HepG2 (cell line): Measurements from ENCODE around the gene FAM83G. TPM values are rescaled to one million over a fixed set of nuclear protein-coding genes. Genes with fewer than 3 reads are reported as not detected.

Source experiments
- ARNT2 ChIP-seq: sonication (generic); formaldehyde crosslinking; IDR thresholded peaks from 2 replicates; pipeline ENCODE4 v1.8.0; 2022; ENCODE audit warnings: mild to moderate bottlenecking, low read depth, missing genetic modification reagents, moderate library complexity
- CCDC6 ChIP-seq: sonication (generic); formaldehyde crosslinking; IDR thresholded peaks from 2 replicates; pipeline ENCODE4 v1.8.1; 2022; ENCODE audit warnings: mild to moderate bottlenecking, missing genetic modification reagents, moderate library complexity
- HMGA1 ChIP-seq: sonication (generic); formaldehyde crosslinking; conservative IDR thresholded peaks from 2 replicates; pipeline ENCODE4 v1.4.0; 2020; ENCODE audit warnings: missing genetic modification reagents
- IKZF4 ChIP-seq: sonication (generic); formaldehyde crosslinking; IDR thresholded peaks from 2 replicates; pipeline ENCODE4 v1.5.1; 2020; ENCODE audit warnings: borderline replicate concordance, mild to moderate bottlenecking, low read depth, missing genetic modification reagents; ENCODE audit errors: not compliant biosample characterization
- IRX3 ChIP-seq: sonication (generic); formaldehyde crosslinking; IDR thresholded peaks from 2 replicates; pipeline ENCODE4 v1.8.1; 2023; ENCODE audit warnings: mild to moderate bottlenecking, low read depth, missing genetic modification reagents, borderline replicate concordance
- MTA1 ChIP-seq: sonication (generic); formaldehyde crosslinking; IDR thresholded peaks from 2 replicates; pipeline ENCODE4 v1.4.0; 2020; ENCODE audit warnings: missing genetic modification reagents, mild to moderate bottlenecking, borderline replicate concordance
- PHF8 ChIP-seq: sonication (generic); formaldehyde crosslinking; IDR thresholded peaks from 2 replicates; pipeline ENCODE4 v1.5.0; 2020; ENCODE audit warnings: missing genetic modification reagents
- RXRB ChIP-seq: IDR thresholded peaks from 2 replicates; pipeline ENCODE4 v1.6.1; 2016; ENCODE audit warnings: borderline replicate concordance, missing genetic modification reagents, missing compliant biosample characterization
- SAP130 ChIP-seq: IDR thresholded peaks from 2 replicates; pipeline ENCODE4 v1.6.1; 2016; ENCODE audit warnings: low read depth
- SMAD1 ChIP-seq: sonication (generic); formaldehyde crosslinking; IDR thresholded peaks from 2 replicates; pipeline ENCODE4 v1.4.0; 2020; ENCODE audit warnings: missing genetic modification reagents, low read depth, mild to moderate bottlenecking, borderline replicate concordance
- SPEN ChIP-seq: sonication (generic); formaldehyde crosslinking; IDR thresholded peaks from 2 replicates; pipeline ENCODE4 v1.5.1; 2020; ENCODE audit warnings: low read depth, mild to moderate bottlenecking, missing genetic modification reagents
- ZBTB21 ChIP-seq: sonication (generic); formaldehyde crosslinking; IDR thresholded peaks from 2 replicates; pipeline ENCODE4 v1.4.0; 2020; ENCODE audit warnings: missing genetic modification reagents
- ZFP36L1 ChIP-seq: sonication (generic); formaldehyde crosslinking; IDR thresholded peaks from 2 replicates; pipeline ENCODE4 v1.8.0; 2022; ENCODE audit warnings: mild to moderate bottlenecking, missing genetic modification reagents, moderate library complexity
- ZNF20 ChIP-seq: sonication (generic); formaldehyde crosslinking; IDR thresholded peaks from 2 replicates; pipeline ENCODE4 v1.4.0; 2020; ENCODE audit warnings: mild to moderate bottlenecking, moderate library complexity, missing genetic modification reagents
- ZNF343 ChIP-seq: sonication (generic); formaldehyde crosslinking; IDR thresholded peaks from 2 replicates; pipeline ENCODE4 v1.4.0; 2020; ENCODE audit warnings: mild to moderate bottlenecking, missing genetic modification reagents
- polyA plus RNA-seq, 8 experiments: library from polyadenylated mRNA; depleted of rRNA in 3 of 8; stranded (reverse) in 7 of 8; unstranded in 1 of 8; fragments of >200 nt; fragmentation: Illumina TruSeq in 4 of 8; extraction: Trizol in 4 of 8; gene quantifications; 2 replicates each; pipeline versions ENCODE4 v1.2.1 to v1.2.3, GENCODE V29; 2011 to 2016; ENCODE audit warnings: low read depth in 4 of 8, missing spikeins in 1 of 8, mixed read lengths in 1 of 8; ENCODE audit not compliant: insufficient read depth in 1 of 8
- total RNA-seq, 5 experiments: library from RNA; depleted of rRNA; stranded (reverse); fragments of >200 nt; fragmentation: Illumina TruSeq; extraction: Trizol; gene quantifications; 2 replicates each; pipeline ENCODE4 v1.2.3, GENCODE V29; 2016; ENCODE audit warnings: low read depth in 1 of 5
- TF ChIP-seq, protein P1 (sequence below): sonication (generic); formaldehyde crosslinking; IDR thresholded peaks from 2 replicates; pipeline ENCODE4 v1.4.0; 2020; ENCODE audit warnings: missing genetic modification reagents, borderline replicate concordance
- TF ChIP-seq, protein P2 (sequence below): IDR thresholded peaks from 2 replicates; pipeline ENCODE4 v1.6.1; 2016
- TF ChIP-seq, protein P3 (sequence below): sonication (generic); formaldehyde crosslinking; IDR thresholded peaks from 2 replicates; pipeline ENCODE4 v1.4.0; 2020; ENCODE audit warnings: missing genetic modification reagents, borderline replicate concordance
- TF ChIP-seq, protein P4 (sequence below): sonication (generic); formaldehyde crosslinking; IDR thresholded peaks from 2 replicates; pipeline ENCODE4 v1.8.0; 2022; ENCODE audit warnings: missing genetic modification reagents, mild to moderate bottlenecking, inconsistent platforms, borderline replicate concordance
- TF ChIP-seq, protein P5 (sequence below): sonication (generic); formaldehyde crosslinking; conservative IDR thresholded peaks from 2 replicates; pipeline ENCODE4 v1.8.0; 2022; ENCODE audit warnings: mild to moderate bottlenecking, moderate library complexity, missing genetic modification reagents

Gene FAM83G
- total and polyA plus RNA-seq, 2 of the 13 experiments (the other 11 are each of a cell fraction or from before 2014, with no cell fraction given): 13.7 to 18.6 TPM

DNA sequence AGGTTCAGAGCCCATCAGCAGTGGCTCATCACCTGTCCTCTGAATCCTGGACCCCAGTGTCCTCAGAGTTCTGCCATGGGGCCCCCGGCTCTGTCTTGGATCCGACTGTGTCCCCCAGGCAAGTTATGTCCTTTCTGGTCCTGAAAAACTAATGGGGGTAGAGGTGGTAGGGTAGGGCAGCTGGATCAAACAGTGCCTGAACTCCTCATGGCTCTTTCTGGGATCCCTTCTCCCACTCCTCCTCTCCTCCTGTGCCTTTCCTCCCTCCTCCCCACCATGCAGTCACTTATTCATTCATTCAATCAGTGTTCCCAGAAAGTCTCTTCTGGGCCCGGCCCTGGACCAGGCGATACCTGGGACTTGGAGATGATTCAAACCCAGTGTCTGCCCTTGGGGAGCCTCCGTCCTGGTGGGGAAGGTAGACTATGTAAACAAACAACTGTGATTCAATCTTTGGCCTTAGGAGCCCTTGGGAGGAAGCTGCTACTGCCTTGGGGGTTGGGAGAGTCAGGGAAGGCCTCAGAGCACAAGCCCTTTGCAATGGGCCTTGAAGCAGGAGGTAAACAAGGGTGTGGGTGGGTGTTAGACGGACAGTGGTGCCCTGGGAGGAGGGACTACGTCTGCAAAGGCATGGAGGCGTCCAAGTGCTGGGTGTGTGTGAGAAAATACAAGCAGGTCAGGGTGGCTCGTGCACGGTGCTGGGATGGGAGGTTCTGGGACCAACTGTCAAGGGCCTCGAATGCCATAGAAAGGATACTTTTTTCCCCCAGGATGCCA is 6.4 kb upstream of the FAM83G start (continued):
- TF ChIP-seq, protein P1, sequence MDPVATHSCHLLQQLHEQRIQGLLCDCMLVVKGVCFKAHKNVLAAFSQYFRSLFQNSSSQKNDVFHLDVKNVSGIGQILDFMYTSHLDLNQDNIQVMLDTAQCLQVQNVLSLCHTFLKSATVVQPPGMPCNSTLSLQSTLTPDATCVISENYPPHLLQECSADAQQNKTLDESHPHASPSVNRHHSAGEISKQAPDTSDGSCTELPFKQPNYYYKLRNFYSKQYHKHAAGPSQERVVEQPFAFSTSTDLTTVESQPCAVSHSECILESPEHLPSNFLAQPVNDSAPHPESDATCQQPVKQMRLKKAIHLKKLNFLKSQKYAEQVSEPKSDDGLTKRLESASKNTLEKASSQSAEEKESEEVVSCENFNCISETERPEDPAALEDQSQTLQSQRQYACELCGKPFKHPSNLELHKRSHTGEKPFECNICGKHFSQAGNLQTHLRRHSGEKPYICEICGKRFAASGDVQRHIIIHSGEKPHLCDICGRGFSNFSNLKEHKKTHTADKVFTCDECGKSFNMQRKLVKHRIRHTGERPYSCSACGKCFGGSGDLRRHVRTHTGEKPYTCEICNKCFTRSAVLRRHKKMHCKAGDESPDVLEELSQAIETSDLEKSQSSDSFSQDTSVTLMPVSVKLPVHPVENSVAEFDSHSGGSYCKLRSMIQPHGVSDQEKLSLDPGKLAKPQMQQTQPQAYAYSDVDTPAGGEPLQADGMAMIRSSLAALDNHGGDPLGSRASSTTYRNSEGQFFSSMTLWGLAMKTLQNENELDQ: no peak
- TF ChIP-seq, protein P2, sequence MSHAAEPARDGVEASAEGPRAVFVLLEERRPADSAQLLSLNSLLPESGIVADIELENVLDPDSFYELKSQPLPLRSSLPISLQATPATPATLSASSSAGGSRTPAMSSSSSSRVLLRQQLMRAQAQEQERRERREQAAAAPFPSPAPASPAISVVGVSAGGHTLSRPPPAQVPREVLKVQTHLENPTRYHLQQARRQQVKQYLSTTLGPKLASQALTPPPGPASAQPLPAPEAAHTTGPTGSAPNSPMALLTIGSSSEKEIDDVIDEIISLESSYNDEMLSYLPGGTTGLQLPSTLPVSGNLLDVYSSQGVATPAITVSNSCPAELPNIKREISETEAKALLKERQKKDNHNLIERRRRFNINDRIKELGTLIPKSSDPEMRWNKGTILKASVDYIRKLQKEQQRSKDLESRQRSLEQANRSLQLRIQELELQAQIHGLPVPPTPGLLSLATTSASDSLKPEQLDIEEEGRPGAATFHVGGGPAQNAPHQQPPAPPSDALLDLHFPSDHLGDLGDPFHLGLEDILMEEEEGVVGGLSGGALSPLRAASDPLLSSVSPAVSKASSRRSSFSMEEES: no peak
- TF ChIP-seq ZNF20 (CRISPR knock-in tag) (no peak), ARNT2 (CRISPR knock-in tag) (no peak), ZBTB21 (no peak), IRX3 (CRISPR knock-in tag) (no peak), SAP130 (peak; percentile 58), RXRB (peak; percentile 65; the same call in 1 of the 2 replicates), CCDC6 (no peak), MTA1 (CRISPR knock-in tag) (no peak), IKZF4 (peak; percentile 30), ZNF343 (CRISPR knock-in tag) (no peak), PHF8 (CRISPR knock-in tag) (no peak), ZFP36L1 (CRISPR knock-in tag) (no peak), SMAD1 (CRISPR knock-in tag) (no peak), SPEN (CRISPR knock-in tag) (no peak), HMGA1 (CRISPR knock-in tag) (no peak)
- TF ChIP-seq, protein P3, sequence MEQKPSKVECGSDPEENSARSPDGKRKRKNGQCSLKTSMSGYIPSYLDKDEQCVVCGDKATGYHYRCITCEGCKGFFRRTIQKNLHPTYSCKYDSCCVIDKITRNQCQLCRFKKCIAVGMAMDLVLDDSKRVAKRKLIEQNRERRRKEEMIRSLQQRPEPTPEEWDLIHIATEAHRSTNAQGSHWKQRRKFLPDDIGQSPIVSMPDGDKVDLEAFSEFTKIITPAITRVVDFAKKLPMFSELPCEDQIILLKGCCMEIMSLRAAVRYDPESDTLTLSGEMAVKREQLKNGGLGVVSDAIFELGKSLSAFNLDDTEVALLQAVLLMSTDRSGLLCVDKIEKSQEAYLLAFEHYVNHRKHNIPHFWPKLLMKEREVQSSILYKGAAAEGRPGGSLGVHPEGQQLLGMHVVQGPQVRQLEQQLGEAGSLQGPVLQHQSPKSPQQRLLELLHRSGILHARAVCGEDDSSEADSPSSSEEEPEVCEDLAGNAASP (CRISPR knock-in tag): peak; percentile 69; the same call in 1 of the 2 replicates
- TF ChIP-seq, protein P4, sequence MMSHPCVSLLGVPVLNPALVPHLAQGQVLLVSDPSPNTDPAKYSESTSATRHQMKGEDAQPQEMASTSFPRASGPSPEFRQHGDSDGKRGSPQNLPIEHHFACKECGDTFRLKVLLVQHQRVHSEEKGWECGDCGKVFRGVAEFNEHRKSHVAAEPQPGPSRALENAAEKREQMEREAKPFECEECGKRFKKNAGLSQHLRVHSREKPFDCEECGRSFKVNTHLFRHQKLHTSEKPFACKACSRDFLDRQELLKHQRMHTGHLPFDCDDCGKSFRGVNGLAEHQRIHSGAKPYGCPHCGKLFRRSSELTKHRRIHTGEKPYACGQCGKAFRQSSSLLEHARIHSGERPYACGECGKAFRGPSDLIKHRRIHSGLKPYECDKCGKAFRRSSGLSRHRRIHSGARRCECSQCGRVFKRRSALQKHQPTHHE: no peak
- TF ChIP-seq, protein P5, sequence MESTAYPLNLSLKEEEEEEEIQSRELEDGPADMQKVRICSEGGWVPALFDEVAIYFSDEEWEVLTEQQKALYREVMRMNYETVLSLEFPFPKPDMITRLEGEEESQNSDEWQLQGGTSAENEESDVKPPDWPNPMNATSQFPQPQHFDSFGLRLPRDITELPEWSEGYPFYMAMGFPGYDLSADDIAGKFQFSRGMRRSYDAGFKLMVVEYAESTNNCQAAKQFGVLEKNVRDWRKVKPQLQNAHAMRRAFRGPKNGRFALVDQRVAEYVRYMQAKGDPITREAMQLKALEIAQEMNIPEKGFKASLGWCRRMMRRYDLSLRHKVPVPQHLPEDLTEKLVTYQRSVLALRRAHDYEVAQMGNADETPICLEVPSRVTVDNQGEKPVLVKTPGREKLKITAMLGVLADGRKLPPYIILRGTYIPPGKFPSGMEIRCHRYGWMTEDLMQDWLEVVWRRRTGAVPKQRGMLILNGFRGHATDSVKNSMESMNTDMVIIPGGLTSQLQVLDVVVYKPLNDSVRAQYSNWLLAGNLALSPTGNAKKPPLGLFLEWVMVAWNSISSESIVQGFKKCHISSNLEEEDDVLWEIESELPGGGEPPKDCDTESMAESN: no peak
